PC-9 (cell line): ENCODE data around the gene AKAP13.

Experiments
- CTCF ChIP-seq: fragments of 200-600 bp; sonication (generic); conservative IDR thresholded peaks from 2 replicates; pipeline ENCODE4 v1.6.1; 2017; ENCODE audit warnings: mixed run types, antibody characterized with exemption, mild to moderate bottlenecking, moderate library complexity
- EZH2 ChIP-seq: fragments of 200-600 bp; sonication (generic); IDR thresholded peaks from 2 replicates; pipeline ENCODE4 v1.8.0; 2017; ENCODE audit warnings: antibody characterized with exemption, low read depth

- TF ChIP-seq EZH2 (no peak), CTCF (no peak)
Measured at GRCh38 chr15:85745023-85745422, 364.6 kb downstream of the AKAP13 start.
